ENCODE data around the gene S1PR5. TPM values are rescaled to one million over a fixed set of nuclear protein-coding genes. Genes with fewer than 3 reads are reported as not detected.
A peak's percentile ranks its signal among the peaks of the same experiment; 100 is the strongest.

The S1PR5 gene
- total and polyA plus RNA-seq, 10 of the 15 experiments (the other 5 are each of a cell fraction or from before 2014, with no cell fraction given): 0.04 TPM; not detected in 9

DNA sequence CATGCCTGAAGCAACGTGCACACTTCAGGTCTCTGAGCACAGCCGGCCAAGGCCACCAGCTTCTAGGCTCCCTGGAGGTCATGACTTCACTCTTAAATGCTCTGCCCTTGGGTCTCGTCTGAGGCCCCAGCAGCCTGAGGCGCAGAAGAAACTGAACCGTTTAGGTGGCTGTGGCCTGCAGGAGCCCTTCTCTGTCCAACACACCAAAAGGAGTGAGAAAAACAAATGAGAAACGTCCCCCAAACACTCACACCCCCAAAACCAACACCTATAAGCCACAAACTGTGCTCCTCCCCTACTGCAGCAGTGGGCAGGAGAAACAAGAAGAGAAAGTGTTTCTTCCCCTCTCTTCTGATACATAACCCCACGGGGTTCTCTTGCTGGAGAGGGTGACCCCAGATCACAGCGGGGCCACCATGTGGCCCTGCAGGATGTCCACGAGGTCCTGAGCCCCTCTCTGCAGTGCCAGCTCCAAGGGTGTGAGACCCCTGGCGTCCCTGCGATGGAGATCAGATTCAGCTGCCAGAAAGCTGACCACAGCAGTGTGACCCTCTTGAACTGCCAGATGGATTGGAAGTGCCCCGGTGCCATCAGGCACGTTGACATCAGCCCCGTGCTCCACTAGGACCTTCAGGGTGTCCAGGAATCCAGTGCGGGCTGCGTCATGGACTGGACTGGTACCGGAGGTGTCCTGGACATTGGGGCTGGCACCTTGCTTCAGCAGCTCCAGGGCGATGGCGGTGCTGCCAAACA is 49.6 kb upstream of the S1PR5 start (continued):
- TF ChIP-seq, protein P1, sequence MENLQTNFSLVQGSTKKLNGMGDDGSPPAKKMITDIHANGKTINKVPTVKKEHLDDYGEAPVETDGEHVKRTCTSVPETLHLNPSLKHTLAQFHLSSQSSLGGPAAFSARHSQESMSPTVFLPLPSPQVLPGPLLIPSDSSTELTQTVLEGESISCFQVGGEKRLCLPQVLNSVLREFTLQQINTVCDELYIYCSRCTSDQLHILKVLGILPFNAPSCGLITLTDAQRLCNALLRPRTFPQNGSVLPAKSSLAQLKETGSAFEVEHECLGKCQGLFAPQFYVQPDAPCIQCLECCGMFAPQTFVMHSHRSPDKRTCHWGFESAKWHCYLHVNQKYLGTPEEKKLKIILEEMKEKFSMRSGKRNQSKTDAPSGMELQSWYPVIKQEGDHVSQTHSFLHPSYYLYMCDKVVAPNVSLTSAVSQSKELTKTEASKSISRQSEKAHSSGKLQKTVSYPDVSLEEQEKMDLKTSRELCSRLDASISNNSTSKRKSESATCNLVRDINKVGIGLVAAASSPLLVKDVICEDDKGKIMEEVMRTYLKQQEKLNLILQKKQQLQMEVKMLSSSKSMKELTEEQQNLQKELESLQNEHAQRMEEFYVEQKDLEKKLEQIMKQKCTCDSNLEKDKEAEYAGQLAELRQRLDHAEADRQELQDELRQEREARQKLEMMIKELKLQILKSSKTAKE (IDR thresholded peaks at IDR 0.05; ENCODE audit: low read depth, poor library complexity, severe bottlenecking): no peak
- TF ChIP-seq MYC (IDR thresholded peaks at IDR 0.05; ENCODE audit: insufficient read depth, insufficient read length, insufficient replicate concordance, low read length, severe bottlenecking): no peak
- no peak for TF ChIP-seq ZNF384 (IDR thresholded peaks at IDR 0.05; ENCODE audit: borderline replicate concordance, low read depth, low read length)
- TF ChIP-seq CHD2 (IDR thresholded peaks at IDR 0.05; ENCODE audit: borderline replicate concordance, low read depth, low read length): no peak
- TF ChIP-seq CHD1 (IDR thresholded peaks at IDR 0.05; ENCODE audit: low read depth, low read length): no peak
- TF ChIP-seq MYB (IDR thresholded peaks at IDR 0.05; ENCODE audit: borderline replicate concordance, low read depth, low read length): peak; percentile 37; the same call in 1 of the 2 replicates
- no peak for TF ChIP-seq TBL1XR1 (IDR thresholded peaks at IDR 0.05; ENCODE audit: low read depth, low read length)
- TF ChIP-seq, protein P2, sequence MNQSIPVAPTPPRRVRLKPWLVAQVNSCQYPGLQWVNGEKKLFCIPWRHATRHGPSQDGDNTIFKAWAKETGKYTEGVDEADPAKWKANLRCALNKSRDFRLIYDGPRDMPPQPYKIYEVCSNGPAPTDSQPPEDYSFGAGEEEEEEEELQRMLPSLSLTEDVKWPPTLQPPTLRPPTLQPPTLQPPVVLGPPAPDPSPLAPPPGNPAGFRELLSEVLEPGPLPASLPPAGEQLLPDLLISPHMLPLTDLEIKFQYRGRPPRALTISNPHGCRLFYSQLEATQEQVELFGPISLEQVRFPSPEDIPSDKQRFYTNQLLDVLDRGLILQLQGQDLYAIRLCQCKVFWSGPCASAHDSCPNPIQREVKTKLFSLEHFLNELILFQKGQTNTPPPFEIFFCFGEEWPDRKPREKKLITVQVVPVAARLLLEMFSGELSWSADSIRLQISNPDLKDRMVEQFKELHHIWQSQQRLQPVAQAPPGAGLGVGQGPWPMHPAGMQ (IDR thresholded peaks at IDR 0.05; ENCODE audit: borderline replicate concordance): no peak
- no peak for TF ChIP-seq TARDBP (IDR thresholded peaks at IDR 0.05; ENCODE audit: borderline replicate concordance)
- TF ChIP-seq, protein P3, sequence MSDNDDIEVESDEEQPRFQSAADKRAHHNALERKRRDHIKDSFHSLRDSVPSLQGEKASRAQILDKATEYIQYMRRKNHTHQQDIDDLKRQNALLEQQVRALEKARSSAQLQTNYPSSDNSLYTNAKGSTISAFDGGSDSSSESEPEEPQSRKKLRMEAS (IDR thresholded peaks at IDR 0.05; ENCODE audit: low read depth, low read length): no peak
- no peak for TF ChIP-seq ESRRA (IDR thresholded peaks at IDR 0.05; ENCODE audit: low read length)
- TF ChIP-seq, protein P4, sequence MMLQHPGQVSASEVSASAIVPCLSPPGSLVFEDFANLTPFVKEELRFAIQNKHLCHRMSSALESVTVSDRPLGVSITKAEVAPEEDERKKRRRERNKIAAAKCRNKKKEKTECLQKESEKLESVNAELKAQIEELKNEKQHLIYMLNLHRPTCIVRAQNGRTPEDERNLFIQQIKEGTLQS (IDR thresholded peaks at IDR 0.05; ENCODE audit: borderline replicate concordance, extremely low read depth, low read depth, low read length): no peak
- TF ChIP-seq BHLHE40 (IDR thresholded peaks at IDR 0.05; ENCODE audit: borderline replicate concordance in 1 of 2, low read depth in 2 of 2, low read length in 1 of 2): peak; percentile 59 to 66; a peak in 2 of 4 replicates
- TF ChIP-seq ASH2L (IDR thresholded peaks at IDR 0.05; ENCODE audit: borderline replicate concordance, low read depth): no peak
- no peak for TF ChIP-seq CHD4 (IDR thresholded peaks at IDR 0.05)
- TF ChIP-seq ZNF274 (IDR thresholded peaks at IDR 0.05; ENCODE audit: insufficient read depth, insufficient read length): no peak
- no peak for TF ChIP-seq STAT3 (IDR thresholded peaks at IDR 0.05; ENCODE audit: low read depth, low read length)
- TF ChIP-seq MXI1 (IDR thresholded peaks at IDR 0.05; ENCODE audit: low read depth, low read length): no peak
- TF ChIP-seq, protein P5, sequence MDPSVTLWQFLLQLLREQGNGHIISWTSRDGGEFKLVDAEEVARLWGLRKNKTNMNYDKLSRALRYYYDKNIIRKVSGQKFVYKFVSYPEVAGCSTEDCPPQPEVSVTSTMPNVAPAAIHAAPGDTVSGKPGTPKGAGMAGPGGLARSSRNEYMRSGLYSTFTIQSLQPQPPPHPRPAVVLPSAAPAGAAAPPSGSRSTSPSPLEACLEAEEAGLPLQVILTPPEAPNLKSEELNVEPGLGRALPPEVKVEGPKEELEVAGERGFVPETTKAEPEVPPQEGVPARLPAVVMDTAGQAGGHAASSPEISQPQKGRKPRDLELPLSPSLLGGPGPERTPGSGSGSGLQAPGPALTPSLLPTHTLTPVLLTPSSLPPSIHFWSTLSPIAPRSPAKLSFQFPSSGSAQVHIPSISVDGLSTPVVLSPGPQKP (IDR thresholded peaks at IDR 0.05; ENCODE audit: low read depth, low read length): no peak
- TF ChIP-seq NFIC (IDR thresholded peaks at IDR 0.05; ENCODE audit: low read depth, low read length): no peak
- TF ChIP-seq JUNB (IDR thresholded peaks at IDR 0.05): no peak
- TF ChIP-seq EZH2 (IDR thresholded peaks at IDR 0.05; ENCODE audit: borderline replicate concordance, control insufficient read depth, low read depth, low read length): no peak
- TF ChIP-seq, protein P6, sequence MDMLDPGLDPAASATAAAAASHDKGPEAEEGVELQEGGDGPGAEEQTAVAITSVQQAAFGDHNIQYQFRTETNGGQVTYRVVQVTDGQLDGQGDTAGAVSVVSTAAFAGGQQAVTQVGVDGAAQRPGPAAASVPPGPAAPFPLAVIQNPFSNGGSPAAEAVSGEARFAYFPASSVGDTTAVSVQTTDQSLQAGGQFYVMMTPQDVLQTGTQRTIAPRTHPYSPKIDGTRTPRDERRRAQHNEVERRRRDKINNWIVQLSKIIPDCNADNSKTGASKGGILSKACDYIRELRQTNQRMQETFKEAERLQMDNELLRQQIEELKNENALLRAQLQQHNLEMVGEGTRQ (IDR thresholded peaks at IDR 0.05; ENCODE audit: borderline replicate concordance, low read depth, low read length): no peak

Data from GM12878 (cell line).